Nephron (organoid): ENCODE measurements around the gene DTWD2.
"Not testable (repeated sequence)": the region's sequence is repeated elsewhere in the genome, so short reads cannot be mapped to it uniquely, and the experiment has no call there.

Source experiments
- H3K27ac Mint-ChIP-seq, 3 experiments: 2 replicates each; pipeline ENCODE4 v1.8.0; 2020; ENCODE audit warnings: mixed read lengths in 3 of 3, mild to moderate bottlenecking in 2 of 3, moderate library complexity in 1 of 3
- H3K27me3 Mint-ChIP-seq: 2 replicates; pipeline ENCODE4 v1.8.0; 2021; ENCODE audit warnings: low read depth, mild to moderate bottlenecking, moderate library complexity, mixed read lengths
- H3K36me3 Mint-ChIP-seq: 2 replicates; pipeline ENCODE4 v1.8.0; 2020; ENCODE audit warnings: low read depth, mixed read lengths
- H3K4me1 Mint-ChIP-seq: 2 replicates; pipeline ENCODE4 v1.8.0; 2020; ENCODE audit warnings: mixed read lengths
- H3K4me3 Mint-ChIP-seq, 3 experiments: 2 replicates each; pipeline ENCODE4 v1.8.0; 2020; ENCODE audit warnings: mild to moderate bottlenecking in 3 of 3, mixed read lengths in 3 of 3, moderate library complexity in 2 of 3
- H3K9me3 Mint-ChIP-seq: 2 replicates; pipeline ENCODE4 v1.8.0; 2020; ENCODE audit warnings: mixed read lengths
- TF ChIP-seq, protein P1 (sequence below), 3 experiments: fragments of 200-600 bp; sonication (generic); IDR thresholded peaks; one replicate each; pipeline ENCODE4 v1.5.0; 2021; ENCODE audit warnings: antibody characterized with exemption in 3 of 3; ENCODE audit not compliant: unreplicated experiment in 3 of 3

Gene DTWD2

DNA sequence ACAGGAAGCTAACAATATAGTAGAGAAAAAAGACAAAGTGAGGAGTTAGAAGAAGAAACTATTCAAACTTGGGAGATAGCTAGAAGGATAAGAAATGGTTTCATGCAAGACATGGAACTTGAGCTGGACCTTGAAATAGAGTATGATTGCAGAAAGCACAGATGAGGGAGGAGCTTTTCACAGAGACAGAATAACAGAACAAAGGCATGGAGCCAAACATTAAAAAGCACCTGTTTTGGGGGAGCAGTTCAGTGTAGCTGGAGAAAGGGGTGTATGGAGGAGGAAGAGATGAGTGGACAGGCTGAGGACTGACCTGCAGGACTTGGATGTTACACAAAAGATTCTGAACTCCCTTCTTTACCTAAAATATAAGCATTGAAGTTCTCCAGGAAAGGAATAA lies 25.2 kb downstream of the DTWD2 start:
- peaks cover 21% of the 10 kb centered on the region for H3K9me3 Mint-ChIP-seq
- TF ChIP-seq, protein P1, sequence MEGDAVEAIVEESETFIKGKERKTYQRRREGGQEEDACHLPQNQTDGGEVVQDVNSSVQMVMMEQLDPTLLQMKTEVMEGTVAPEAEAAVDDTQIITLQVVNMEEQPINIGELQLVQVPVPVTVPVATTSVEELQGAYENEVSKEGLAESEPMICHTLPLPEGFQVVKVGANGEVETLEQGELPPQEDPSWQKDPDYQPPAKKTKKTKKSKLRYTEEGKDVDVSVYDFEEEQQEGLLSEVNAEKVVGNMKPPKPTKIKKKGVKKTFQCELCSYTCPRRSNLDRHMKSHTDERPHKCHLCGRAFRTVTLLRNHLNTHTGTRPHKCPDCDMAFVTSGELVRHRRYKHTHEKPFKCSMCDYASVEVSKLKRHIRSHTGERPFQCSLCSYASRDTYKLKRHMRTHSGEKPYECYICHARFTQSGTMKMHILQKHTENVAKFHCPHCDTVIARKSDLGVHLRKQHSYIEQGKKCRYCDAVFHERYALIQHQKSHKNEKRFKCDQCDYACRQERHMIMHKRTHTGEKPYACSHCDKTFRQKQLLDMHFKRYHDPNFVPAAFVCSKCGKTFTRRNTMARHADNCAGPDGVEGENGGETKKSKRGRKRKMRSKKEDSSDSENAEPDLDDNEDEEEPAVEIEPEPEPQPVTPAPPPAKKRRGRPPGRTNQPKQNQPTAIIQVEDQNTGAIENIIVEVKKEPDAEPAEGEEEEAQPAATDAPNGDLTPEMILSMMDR (IDR thresholded peaks at IDR 0.05; ENCODE audit: unreplicated experiment in 3 of 3) = no peak
- H3K36me3 Mint-ChIP-seq = peaks cover 37% of the 10 kb centered on the region
- H3K4me1 Mint-ChIP-seq = peaks cover 5% of the 10 kb centered on the region
- no peak overlapping the region for H3K27ac Mint-ChIP-seq
- no peak overlapping the region for H3K4me3 Mint-ChIP-seq
- no peaks in the 10 kb centered on the region for H3K27me3 Mint-ChIP-seq

DNA sequence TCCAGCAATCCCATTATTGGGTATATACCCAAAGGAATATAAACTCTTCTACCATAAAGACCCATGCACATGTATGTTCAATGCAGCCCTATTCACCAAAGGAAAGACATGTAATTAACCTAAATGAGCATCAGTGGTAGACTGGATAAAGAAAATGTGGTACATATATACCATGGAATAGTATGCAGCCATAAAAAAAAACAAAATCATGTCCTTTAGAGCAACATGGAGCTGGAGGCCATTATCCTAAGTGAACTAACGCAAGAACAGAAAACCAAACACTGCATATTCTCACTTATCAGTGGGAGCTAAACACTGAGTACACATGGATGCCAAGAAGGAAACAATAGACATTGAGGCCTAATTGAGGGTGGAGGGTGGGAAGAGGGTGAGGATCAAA lies 27.8 kb downstream of the DTWD2 start:
- Mint-ChIP-seq H3K27ac (no peak overlapping the region), H3K27me3 (no peaks in the 10 kb centered on the region), H3K9me3 (peaks cover 21% of the 10 kb centered on the region), H3K4me1 (peaks cover 5% of the 10 kb centered on the region), H3K4me3 (no peak overlapping the region), H3K36me3 (peaks cover 36% of the 10 kb centered on the region)
- TF ChIP-seq, protein P1 (IDR thresholded peaks at IDR 0.05; ENCODE audit: unreplicated experiment in 3 of 3) = no peak

DNA sequence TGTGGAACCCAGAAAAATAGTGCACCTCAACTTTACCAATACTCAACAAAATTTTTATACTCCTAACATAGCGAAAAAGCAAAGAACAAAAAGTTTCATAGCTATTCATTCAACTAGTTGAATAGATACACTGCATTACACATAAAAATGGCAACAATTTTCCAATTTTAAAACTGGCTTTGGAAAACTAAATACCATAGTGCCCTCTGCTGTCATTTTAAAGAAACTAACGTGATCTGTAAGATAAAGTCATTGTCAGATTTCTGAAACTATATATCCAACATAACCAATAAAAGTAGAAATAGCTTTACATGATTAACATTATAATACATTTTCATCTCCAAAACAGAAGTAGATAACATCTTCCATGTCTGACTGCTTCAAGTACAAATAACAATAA lies 31.6 kb downstream of the DTWD2 start:
- H3K4me3 Mint-ChIP-seq = no peak overlapping the region
- H3K4me1 Mint-ChIP-seq = no peaks in the 10 kb centered on the region
- H3K36me3 Mint-ChIP-seq = peaks cover 18% of the 10 kb centered on the region
- H3K27ac Mint-ChIP-seq = no peak overlapping the region
- TF ChIP-seq, protein P1 (IDR thresholded peaks at IDR 0.05; ENCODE audit: unreplicated experiment in 3 of 3) = peak; percentile 44 to 68 (median 49)
- H3K9me3 Mint-ChIP-seq = peaks cover 13% of the 10 kb centered on the region
- H3K27me3 Mint-ChIP-seq = peaks cover 4% of the 10 kb centered on the region

DNA sequence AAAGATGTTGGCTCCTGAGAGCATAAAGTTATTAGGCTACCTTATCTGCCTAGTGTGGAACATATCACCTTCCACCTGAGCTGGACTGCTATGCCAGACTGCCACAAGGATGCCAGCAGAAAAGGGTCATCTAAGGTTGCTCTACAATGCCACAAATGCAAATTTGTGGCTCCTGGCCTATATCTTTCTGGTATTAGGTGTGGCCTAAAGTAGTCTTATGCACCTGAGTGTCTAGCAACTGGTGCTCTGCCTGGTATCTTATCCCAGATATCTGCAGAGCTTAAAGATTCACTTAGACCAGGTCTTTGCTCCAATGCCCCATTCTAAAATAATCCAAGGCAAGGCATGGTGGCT lies 34.7 kb downstream of the DTWD2 start:
- Mint-ChIP-seq H3K36me3 (peaks cover 20% of the 10 kb centered on the region), H3K4me3 (no peak overlapping the region), H3K9me3 (no peaks in the 10 kb centered on the region), H3K27me3 (peaks cover 4% of the 10 kb centered on the region), H3K27ac (no peak overlapping the region), H3K4me1 (no peaks in the 10 kb centered on the region)
- TF ChIP-seq, protein P1 (IDR thresholded peaks at IDR 0.05; ENCODE audit: unreplicated experiment in 3 of 3) = no peak

DNA sequence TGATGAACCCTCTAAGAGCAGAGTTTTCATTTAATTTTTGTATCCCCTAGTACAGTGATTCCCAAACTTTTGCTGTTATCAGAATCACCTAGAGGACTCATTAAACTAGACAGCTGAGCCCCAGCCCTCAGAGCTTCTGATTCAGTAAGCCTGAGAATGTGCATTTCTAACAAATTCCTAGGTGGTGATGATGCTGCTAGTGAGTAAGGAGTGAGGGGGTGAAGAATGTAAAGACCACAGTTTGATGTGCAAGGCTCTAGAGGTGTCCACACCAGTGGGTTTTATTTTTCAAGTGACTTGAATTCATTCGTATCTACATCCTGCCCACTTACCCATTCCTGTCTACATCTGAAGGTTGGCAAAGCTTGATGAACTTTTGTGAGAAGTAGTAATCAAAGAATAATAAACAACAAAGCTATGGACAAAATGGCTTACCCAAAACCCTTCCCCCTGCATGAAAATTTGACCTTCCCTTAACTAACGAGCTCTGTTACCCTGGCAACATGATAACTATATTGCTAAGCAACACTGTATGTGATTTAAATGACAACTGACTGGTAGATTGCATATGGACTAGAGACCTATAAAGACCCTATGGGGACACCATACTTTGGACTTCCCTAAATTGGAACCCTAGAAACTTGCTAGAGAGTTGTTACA lies 35.2 kb downstream of the DTWD2 start:
- Mint-ChIP-seq H3K9me3 (no peaks in the 10 kb centered on the region), H3K36me3 (peaks cover 16% of the 10 kb centered on the region), H3K27me3 (peaks cover 4% of the 10 kb centered on the region), H3K27ac (no peak overlapping the region), H3K4me1 (no peaks in the 10 kb centered on the region), H3K4me3 (no peak overlapping the region)
- TF ChIP-seq, protein P1 (IDR thresholded peaks at IDR 0.05; ENCODE audit: unreplicated experiment in 3 of 3) = no peak

DNA sequence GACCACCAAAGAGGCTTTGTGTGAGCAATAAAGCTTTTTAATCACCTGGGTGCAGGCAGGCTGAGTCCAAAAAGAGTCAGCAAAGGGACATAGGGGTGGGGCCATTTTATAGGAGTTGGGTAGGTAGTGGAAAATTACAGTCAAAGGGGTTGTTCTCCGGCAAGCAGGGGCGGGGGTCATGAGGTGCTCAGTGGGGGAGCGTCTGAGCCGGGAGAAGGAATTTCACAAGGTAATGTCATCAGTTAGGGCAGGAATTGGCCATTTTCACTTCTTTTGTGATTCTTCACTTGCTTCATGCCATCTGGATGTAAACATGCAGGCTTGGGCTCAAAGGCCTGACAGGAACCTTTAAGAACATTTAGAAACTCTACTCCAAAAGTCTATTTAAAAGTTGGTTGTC lies 36.0 kb downstream of the DTWD2 start:
- H3K4me3 Mint-ChIP-seq = peak overlapping the region in 1 of 3 experiments; percentile 14
- H3K9me3 Mint-ChIP-seq, H3K27me3 Mint-ChIP-seq, H3K27ac Mint-ChIP-seq, H3K4me1 Mint-ChIP-seq: not testable (repeated sequence)
- H3K36me3 Mint-ChIP-seq = peaks cover 16% of the 10 kb centered on the region

DNA sequence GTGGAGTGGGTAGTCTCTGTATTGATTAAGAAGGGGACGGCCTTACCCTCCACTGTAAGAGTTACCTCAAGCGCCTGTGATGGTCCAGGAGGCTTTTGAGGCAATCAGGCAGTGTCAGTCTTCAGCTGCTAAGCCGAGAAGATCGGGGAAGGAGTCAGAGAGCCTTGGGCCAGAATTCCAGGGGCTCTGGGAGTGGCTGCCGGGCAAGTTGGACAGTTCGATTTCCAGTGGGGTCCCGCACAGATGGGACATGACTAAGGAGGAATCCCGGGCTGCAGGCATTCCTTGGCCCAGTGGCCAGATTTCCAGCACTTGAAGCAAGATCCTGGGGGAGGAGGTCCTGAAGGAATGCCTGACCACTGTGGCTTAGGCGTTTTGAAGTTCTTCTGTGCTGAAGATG lies 38.0 kb downstream of the DTWD2 start:
- not testable (repeated sequence) for H3K9me3 Mint-ChIP-seq, H3K27me3 Mint-ChIP-seq, H3K4me3 Mint-ChIP-seq, H3K27ac Mint-ChIP-seq, H3K4me1 Mint-ChIP-seq
- peaks cover 16% of the 10 kb centered on the region for H3K36me3 Mint-ChIP-seq
